GM21786 (cell line): ENCODE data around the gene ESCO1.
"Not testable (repeated sequence)": the region's sequence is repeated elsewhere in the genome, so short reads cannot be mapped to it uniquely, and the experiment has no call there.

Source experiments
- ATAC-seq: cut with Tn5 transposase; IDR thresholded peaks from one replicate; pipeline ENCODE4 v1.9.1; 2021; ENCODE audit not compliant: unreplicated experiment

ESCO1 gene

GRCh38 chr18:21600526-21601410 lies at the start of gene ESCO1:
ESCO1 (minus strand) TSS chr18:21600704; CDS start chr18:21574843, 25,861 bp downstream.
- peak; percentile 77 for ATAC-seq

GRCh38 chr18:21640375-21640774 lies 39.9 kb upstream of the ESCO1 start:
- ATAC-seq = not testable (repeated sequence)

GRCh38 chr18:21638822-21639221 lies 38.3 kb upstream of the ESCO1 start:
- no peak for ATAC-seq

- ATAC-seq = no peak
Observed at GRCh38 chr18:21636769-21637168, 36.3 kb upstream of the ESCO1 start.

- ATAC-seq = no peak
Observed at GRCh38 chr18:21634588-21635199, 34.2 kb upstream of the ESCO1 start.

GRCh38 chr18:21632393-21632792 lies 31.9 kb upstream of the ESCO1 start:
- ATAC-seq = no peak

GRCh38 chr18:21629089-21629832 lies 28.8 kb upstream of the ESCO1 start:
- ATAC-seq = peak; percentile 93

GRCh38 chr18:21621640-21622039 lies 21.1 kb upstream of the ESCO1 start:
- ATAC-seq = not testable (repeated sequence)

- peak; percentile 97 for ATAC-seq
Observed at GRCh38 chr18:21612125-21613039, 11.9 kb upstream of the ESCO1 start, which contains the start of gene SNRPD1. SNRPD1 (plus strand) TSS chr18:21612314; CDS start chr18:21612430, 116 bp downstream.

- ATAC-seq = not testable (repeated sequence)
Observed at GRCh38 chr18:21611401-21612124, 11.1 kb upstream of the ESCO1 start.

GRCh38 chr18:21605213-21605612 lies 4.7 kb upstream of the ESCO1 start:
- no peak for ATAC-seq

GRCh38 chr18:21604671-21605070 lies 4.2 kb upstream of the ESCO1 start:
- no peak for ATAC-seq

- no peak for ATAC-seq
Observed at GRCh38 chr18:21602299-21602587, 1.7 kb upstream of the ESCO1 start.

- ATAC-seq = peak; percentile 35
Observed at GRCh38 chr18:21599585-21600525, 649 bp downstream of the ESCO1 start.

- no peak for ATAC-seq
Observed at GRCh38 chr18:21598726-21599584, 1.5 kb downstream of the ESCO1 start.

- no peak for ATAC-seq
Observed at GRCh38 chr18:21597620-21598019, 2.9 kb downstream of the ESCO1 start.

GRCh38 chr18:21593540-21594257 lies 6.8 kb downstream of the ESCO1 start:
- ATAC-seq = no peak
